GM03348 (cell line): ENCODE measurements around the gene VMP1.
"Not testable (repeated sequence)": the region's sequence is repeated elsewhere in the genome, so short reads cannot be mapped to it uniquely, and the experiment has no call there.

Source experiments
- DNase-seq: peaks from one replicate; pipeline ENCODE4 v3.0.0; 2012; ENCODE audit warnings: low spot score

The VMP1 gene

DNA sequence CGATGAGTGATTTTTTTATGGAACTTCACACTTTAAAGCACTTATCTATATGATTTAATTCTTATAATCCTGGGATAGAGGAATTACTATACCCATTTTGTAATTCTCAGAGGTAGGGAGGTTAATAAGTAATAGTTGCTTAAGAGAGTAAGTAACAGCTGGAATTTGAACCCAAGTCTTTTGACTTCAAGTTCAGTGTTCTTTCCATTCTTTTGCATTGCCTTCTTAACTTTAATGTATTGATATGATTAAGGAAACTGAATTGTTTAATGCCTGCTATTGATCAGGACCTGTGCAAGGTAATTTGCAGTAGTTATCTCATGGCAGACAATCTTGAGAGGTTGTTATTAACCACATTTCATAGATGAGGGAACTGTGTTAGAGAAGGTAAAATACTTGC lies 106.8 kb downstream of the VMP1 start:
- DNase-seq: no peak

GRCh38 chr17:59814685-59815084 lies 107.2 kb downstream of the VMP1 start:
- DNase-seq: no peak

DNA sequence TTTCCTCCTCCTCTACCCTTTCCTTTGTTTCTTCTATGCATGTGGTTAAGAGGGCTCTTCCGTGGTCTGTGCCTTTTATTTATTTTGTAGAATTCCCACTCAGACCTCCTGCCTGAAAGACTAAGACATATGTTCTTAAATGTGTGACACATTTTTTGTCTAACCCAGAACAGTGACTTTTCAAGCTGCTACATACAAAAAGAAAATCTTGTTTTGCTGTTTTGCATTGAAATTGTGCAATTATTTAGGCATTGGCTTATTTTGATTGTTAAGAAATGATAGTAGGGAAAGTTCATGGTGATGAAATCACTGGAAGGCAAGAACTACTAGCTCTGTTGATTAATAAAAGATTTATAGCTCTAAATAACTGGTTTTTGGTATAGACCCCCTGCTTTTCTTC lies 108.5 kb downstream of the VMP1 start:
- no peak for DNase-seq

- peak; percentile 47 for DNase-seq
These were observed 118.3 kb downstream of the VMP1 start for GRCh38 chr17:59825533-59826322.

DNA sequence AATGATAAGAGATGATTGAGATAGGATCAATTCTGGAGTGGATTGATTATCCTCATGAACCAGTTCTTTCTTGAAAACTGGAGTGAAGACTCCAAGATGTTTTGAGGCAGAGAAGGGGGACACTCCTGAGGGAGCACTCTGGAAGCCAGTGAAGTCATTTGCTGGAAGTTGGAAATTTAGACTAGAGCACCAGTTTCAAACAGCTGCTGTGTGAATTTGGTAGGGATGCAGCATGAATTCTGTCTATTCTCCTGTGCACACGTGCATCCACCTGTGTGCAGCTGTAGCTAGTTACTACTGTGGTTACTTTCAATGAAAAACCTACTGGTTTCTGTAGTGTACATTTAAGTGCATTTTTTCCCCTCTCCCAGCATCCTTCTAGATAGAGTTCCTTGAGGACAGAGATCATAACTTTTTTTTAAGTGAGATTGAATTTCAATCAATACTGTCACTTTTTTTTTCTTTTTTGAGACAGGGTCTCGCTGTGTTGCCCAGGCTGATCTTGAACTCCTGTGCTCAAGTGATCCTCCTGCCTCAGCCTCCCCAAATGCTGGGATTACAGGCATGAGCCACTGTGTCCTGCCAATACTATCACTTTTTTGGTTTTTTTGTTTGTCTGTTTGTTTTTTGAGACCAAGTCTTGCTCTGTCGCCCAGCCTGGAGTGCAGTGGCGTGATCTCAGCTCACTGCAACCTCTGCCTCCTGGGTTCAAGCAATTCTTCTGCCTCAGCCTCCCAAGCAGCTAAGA lies 119.4 kb downstream of the VMP1 start:
- no peak for DNase-seq

DNA sequence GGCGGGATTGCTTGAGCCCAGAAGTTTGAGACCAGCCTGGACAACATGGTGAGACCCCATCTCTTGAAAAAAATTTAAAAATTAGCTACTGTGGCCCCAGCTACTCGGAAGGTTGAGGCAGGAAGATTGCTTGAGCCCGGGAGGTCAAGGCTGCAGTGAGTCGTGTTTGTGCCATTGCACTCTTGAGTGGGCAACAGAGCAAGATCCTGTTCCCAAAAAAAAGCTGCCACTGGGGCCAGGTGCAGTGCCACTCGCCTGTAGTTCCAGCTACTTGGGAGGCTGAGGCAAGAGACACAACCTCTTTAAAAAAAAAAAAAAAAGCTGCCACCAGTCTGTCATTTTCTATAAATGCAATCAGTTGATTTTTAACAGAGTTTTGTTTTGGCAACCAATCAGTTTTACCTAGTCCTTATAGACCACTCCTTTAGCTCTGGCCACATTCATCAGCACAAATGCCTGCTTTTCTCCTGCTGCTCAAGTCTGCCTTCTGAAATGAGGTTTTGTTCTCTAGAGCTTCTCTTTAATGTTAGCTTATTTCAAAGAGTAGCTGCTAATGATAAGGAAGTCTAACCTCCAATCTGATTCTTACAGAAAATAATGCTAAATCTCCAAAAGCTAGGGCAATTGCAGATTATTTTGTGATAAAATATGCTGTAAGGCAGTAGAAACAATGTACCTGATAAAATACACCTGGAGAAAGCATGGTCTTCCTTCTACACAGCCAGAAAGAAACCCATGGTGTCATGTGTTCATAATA lies 120.4 kb downstream of the VMP1 start:
- DNase-seq: no peak

- no peak for DNase-seq
These were observed 121.0 kb downstream of the VMP1 start for GRCh38 chr17:59828478-59828760.

DNA sequence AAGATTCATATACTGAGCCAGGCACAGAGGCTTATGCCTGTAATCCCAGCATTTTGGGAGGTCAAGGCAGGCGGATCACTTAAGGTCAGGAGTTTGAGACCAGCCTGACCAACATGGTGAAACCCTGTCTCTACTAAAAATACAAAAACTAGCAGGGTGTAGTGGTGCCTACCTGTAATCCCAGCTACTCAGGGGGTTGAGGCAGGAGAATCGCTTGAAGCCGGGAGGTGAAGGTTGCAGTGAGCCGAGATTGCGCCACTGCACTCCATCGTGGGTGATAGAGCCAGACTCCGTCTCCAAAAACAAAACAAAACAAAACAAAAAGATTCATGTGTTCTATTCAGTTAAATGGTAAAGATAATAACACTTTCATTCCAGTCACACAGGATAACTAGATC lies 121.4 kb downstream of the VMP1 start:
- DNase-seq: not testable (repeated sequence)

GRCh38 chr17:59829217-59830006 lies 122.0 kb downstream of the VMP1 start:
- DNase-seq: peak; percentile 76

GRCh38 chr17:59830007-59830630 lies 122.7 kb downstream of the VMP1 start:
- DNase-seq: no peak

DNA sequence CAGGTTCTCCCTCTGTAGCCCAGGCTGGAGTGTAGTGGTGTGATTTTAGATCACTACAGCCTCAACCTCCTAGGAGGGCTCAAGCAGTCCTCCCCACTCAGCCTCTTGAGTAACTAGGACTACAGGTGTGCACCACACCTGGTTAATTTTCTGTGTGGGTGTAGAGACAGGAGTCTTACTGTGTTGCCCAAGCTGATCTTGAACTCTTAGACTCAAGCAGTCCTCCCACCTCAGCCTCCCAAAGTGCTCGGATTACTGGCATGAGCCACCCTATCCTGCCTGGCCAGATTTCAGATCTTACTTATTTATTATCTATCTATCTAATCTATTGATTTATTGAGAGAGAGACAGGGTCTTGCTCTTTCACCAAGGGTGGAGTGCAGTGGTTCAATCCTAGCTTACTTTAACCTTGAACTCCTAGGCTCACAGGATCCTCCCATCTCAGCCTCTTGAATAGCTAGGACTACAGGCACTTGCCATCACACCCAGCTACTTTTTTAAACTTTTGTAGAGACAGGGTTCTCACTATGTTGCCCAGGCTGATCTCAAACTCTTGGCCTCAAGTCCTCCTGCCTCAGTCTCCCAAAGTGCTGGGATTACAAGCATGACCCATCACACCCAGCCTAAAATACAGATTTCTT lies 123.5 kb downstream of the VMP1 start:
- no peak for DNase-seq

GRCh38 chr17:59832883-59833379 lies 125.5 kb downstream of the VMP1 start:
- DNase-seq: no peak

DNA sequence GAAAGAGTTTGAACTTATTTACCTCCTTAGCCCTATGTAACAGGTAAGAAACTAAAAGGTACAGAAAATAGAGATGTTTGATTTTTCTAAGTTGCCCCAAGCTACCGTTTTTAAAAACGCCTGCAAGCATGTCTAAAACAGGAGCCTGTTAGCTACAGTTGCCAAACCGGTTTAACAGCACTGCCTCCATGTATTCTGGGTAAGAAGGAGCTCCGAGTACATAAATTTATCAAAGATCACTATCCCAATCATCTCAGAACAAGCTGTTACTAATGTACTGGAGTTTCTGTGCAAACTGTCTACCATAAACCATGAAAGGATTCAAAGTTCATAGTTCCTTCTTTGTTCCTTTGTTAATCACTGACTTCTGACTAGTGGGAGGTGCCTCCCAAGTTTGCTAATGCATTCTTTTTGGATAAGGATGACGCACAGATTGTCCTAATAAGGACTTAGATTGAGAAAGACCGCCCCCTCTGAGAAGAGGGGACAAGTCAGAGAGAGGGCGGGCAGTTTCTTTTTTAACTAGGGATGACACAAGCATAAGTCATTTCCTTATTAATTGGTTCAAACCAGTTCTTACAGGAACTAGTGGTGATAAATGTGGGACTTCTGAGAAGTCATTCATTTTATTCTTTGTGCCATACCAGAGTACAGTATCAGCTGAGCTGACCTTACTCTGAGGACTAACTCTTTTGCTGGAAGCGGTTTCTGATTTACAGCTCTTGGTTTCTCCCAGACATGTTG lies 130.0 kb downstream of the VMP1 start:
- peak; percentile 84 for DNase-seq

GRCh38 chr17:59838052-59838916 lies 130.8 kb downstream of the VMP1 start:
- no peak for DNase-seq

DNA sequence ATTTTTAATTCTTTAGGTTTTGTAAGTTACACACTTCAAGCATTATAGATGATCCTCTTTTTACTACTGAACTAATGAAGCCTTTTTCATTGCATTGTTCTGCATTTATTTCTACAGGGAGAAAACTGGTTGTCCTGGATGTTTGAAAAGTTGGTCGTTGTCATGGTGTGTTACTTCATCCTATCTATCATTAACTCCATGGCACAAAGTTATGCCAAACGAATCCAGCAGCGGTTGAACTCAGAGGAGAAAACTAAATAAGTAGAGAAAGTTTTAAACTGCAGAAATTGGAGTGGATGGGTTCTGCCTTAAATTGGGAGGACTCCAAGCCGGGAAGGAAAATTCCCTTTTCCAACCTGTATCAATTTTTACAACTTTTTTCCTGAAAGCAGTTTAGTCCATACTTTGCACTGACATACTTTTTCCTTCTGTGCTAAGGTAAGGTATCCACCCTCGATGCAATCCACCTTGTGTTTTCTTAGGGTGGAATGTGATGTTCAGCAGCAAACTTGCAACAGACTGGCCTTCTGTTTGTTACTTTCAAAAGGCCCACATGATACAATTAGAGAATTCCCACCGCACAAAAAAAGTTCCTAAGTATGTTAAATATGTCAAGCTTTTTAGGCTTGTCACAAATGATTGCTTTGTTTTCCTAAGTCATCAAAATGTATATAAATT lies 132.3 kb downstream of the VMP1 start:
- no peak for DNase-seq

- DNase-seq: no peak
These were observed 133.1 kb downstream of the VMP1 start for GRCh38 chr17:59840329-59841090.

DNA sequence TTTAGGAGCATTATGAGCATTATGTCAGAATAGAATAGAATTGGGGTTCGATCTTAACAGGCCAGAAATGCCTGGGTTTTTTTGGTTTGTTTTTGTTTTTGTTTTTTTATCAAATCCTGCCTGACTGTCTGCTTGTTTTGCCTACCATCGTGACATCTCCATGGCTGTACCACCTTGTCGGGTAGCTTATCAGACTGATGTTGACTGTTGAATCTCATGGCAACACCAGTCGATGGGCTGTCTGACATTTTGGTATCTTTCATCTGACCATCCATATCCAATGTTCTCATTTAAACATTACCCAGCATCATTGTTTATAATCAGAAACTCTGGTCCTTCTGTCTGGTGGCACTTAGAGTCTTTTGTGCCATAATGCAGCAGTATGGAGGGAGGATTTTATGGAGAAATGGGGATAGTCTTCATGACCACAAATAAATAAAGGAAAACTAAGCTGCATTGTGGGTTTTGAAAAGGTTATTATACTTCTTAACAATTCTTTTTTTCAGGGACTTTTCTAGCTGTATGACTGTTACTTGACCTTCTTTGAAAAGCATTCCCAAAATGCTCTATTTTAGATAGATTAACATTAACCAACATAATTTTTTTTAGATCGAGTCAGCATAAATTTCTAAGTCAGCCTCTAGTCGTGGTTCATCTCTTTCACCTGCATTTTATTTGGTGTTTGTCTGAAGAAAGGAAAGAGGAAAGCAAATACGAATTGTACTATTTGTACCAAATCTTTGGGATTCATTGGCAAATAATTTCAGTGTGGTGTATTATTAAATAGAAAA lies 133.8 kb downstream of the VMP1 start:
- not testable (repeated sequence) for DNase-seq
